Sigmoid colon (tissue), 3 donors: Measurements from ENCODE around the gene ARSH.
"Not testable (repeated sequence)": the region's sequence is repeated elsewhere in the genome, so short reads cannot be mapped to it uniquely, and the experiment has no call there.

Source experiments
- CTCF ChIP-seq, 4 experiments: fragments of 450-650 bp in 3 of 4; fragments of 200-600 bp in 1 of 4; IDR thresholded peaks; one replicate each; pipeline ENCODE4 v1.5.1; 2016 to 2019; ENCODE audit warnings: antibody characterized with exemption in 4 of 4, mild to moderate bottlenecking in 3 of 4, moderate library complexity in 2 of 4
- POLR2A ChIP-seq, 2 donors: fragments of 450-650 bp; IDR thresholded peaks; one replicate each; pipeline ENCODE4 v1.6.1; 2016; ENCODE audit warnings: antibody characterized with exemption in 2 of 2, mild to moderate bottlenecking in 2 of 2, moderate library complexity in 2 of 2

GRCh38 chrX:3050523-3051175, 44.3 kb downstream of the ARSH start:
- not testable (repeated sequence) for TF ChIP-seq CTCF, POLR2A (IDR thresholded peaks at IDR 0.05)
